ENCODE data around the gene MTMR1. TPM values are rescaled to one million over a fixed set of nuclear protein-coding genes. Genes with fewer than 3 reads are reported as not detected.

MTMR1 gene
- total RNA-seq, 2 donors from 2014 or later = 25.5 to 36.0 TPM

- H3K4me3 Mint-ChIP-seq = no peak overlapping the region
- peak; percentile 72 for ATAC-seq (replicated peaks)
- no peaks in the 10 kb centered on the region for H3K27me3 Mint-ChIP-seq
- no peaks in the 10 kb centered on the region for H3K9me3 Mint-ChIP-seq
- no peaks in the 10 kb centered on the region for H3K4me1 Mint-ChIP-seq
- no peak overlapping the region for H3K27ac Mint-ChIP-seq
- no peaks in the 10 kb centered on the region for H3K36me3 Mint-ChIP-seq (ENCODE audit: low read depth)
Measured at GRCh38 chrX:150772150-150772970, 79.2 kb downstream of the MTMR1 start.

- no peaks in the 10 kb centered on the region for H3K36me3 Mint-ChIP-seq (ENCODE audit: low read depth)
- ATAC-seq (replicated peaks) = no peak
- no peak overlapping the region for H3K4me3 Mint-ChIP-seq
- H3K9me3 Mint-ChIP-seq = no peaks in the 10 kb centered on the region
- H3K27ac Mint-ChIP-seq = no peak overlapping the region
- no peaks in the 10 kb centered on the region for H3K4me1 Mint-ChIP-seq
- no peaks in the 10 kb centered on the region for H3K27me3 Mint-ChIP-seq
Measured at GRCh38 chrX:150773117-150773516, 79.9 kb downstream of the MTMR1 start.

- Mint-ChIP-seq H3K36me3 (ENCODE audit: low read depth) (no peaks in the 10 kb centered on the region), H3K4me3 (no peak overlapping the region), H3K9me3 (no peaks in the 10 kb centered on the region), H3K4me1 (no peaks in the 10 kb centered on the region), H3K27ac (no peak overlapping the region), H3K27me3 (no peaks in the 10 kb centered on the region)
- no peak for ATAC-seq (replicated peaks)
Measured at GRCh38 chrX:150773634-150774033, 80.4 kb downstream of the MTMR1 start.

- no peaks in the 10 kb centered on the region for H3K4me1 Mint-ChIP-seq
- peak overlapping the region; percentile 36 for H3K27ac Mint-ChIP-seq
- no peaks in the 10 kb centered on the region for H3K36me3 Mint-ChIP-seq (ENCODE audit: low read depth)
- ATAC-seq (replicated peaks) = no peak
- no peak overlapping the region for H3K4me3 Mint-ChIP-seq
- no peaks in the 10 kb centered on the region for H3K9me3 Mint-ChIP-seq
- H3K27me3 Mint-ChIP-seq = no peaks in the 10 kb centered on the region
Measured at GRCh38 chrX:150774798-150775568, 81.8 kb downstream of the MTMR1 start.

- no peaks in the 10 kb centered on the region for H3K27me3 Mint-ChIP-seq
- H3K27ac Mint-ChIP-seq = no peak overlapping the region
Measured at GRCh38 chrX:150775569-150776350, 82.6 kb downstream of the MTMR1 start.

GRCh38 chrX:150777328-150777992, 84.3 kb downstream of the MTMR1 start:
- Mint-ChIP-seq H3K27me3 (no peaks in the 10 kb centered on the region), H3K27ac (no peak overlapping the region), H3K4me1 (no peaks in the 10 kb centered on the region), H3K36me3 (ENCODE audit: low read depth) (no peaks in the 10 kb centered on the region), H3K9me3 (no peaks in the 10 kb centered on the region), H3K4me3 (no peak overlapping the region)
- ATAC-seq (replicated peaks) = no peak

More at GRCh38 chrX:150775569-150776350, 82.6 kb downstream of the MTMR1 start:
- ATAC-seq (replicated peaks) = no peak
- no peaks in the 10 kb centered on the region for H3K36me3 Mint-ChIP-seq (ENCODE audit: low read depth)
- H3K4me1 Mint-ChIP-seq = no peaks in the 10 kb centered on the region
- H3K4me3 Mint-ChIP-seq = no peak overlapping the region
- no peaks in the 10 kb centered on the region for H3K9me3 Mint-ChIP-seq

- ATAC-seq (replicated peaks) = no peak
Measured at GRCh38 chrX:150779385-150779784, 86.2 kb downstream of the MTMR1 start.

GRCh38 chrX:150781677-150782076, 88.5 kb downstream of the MTMR1 start:
- no peaks in the 10 kb centered on the region for H3K36me3 Mint-ChIP-seq (ENCODE audit: low read depth)
- no peaks in the 10 kb centered on the region for H3K4me1 Mint-ChIP-seq
- H3K9me3 Mint-ChIP-seq = no peaks in the 10 kb centered on the region
- no peak overlapping the region for H3K4me3 Mint-ChIP-seq
- ATAC-seq (replicated peaks) = no peak
- H3K27ac Mint-ChIP-seq = no peak overlapping the region
- H3K27me3 Mint-ChIP-seq = no peaks in the 10 kb centered on the region

More at GRCh38 chrX:150779385-150779784, 86.2 kb downstream of the MTMR1 start:
- no peak overlapping the region for H3K4me3 Mint-ChIP-seq
- no peaks in the 10 kb centered on the region for H3K27me3 Mint-ChIP-seq
- no peaks in the 10 kb centered on the region for H3K36me3 Mint-ChIP-seq (ENCODE audit: low read depth)
- no peaks in the 10 kb centered on the region for H3K9me3 Mint-ChIP-seq
- no peak overlapping the region for H3K27ac Mint-ChIP-seq
- H3K4me1 Mint-ChIP-seq = no peaks in the 10 kb centered on the region

GRCh38 chrX:150790021-150790420, 96.8 kb downstream of the MTMR1 start:
- H3K27ac Mint-ChIP-seq = no peak overlapping the region
- no peaks in the 10 kb centered on the region for H3K4me1 Mint-ChIP-seq
- peaks cover 51% of the 10 kb centered on the region for H3K36me3 Mint-ChIP-seq (ENCODE audit: low read depth)
- peak; percentile 75 for ATAC-seq (replicated peaks)
- H3K9me3 Mint-ChIP-seq = no peaks in the 10 kb centered on the region
- H3K4me3 Mint-ChIP-seq = no peak overlapping the region
- H3K27me3 Mint-ChIP-seq = no peaks in the 10 kb centered on the region

GRCh38 chrX:150792949-150793527, 99.8 kb downstream of the MTMR1 start:
- Mint-ChIP-seq H3K9me3 (no peaks in the 10 kb centered on the region), H3K27me3 (no peaks in the 10 kb centered on the region), H3K4me1 (no peaks in the 10 kb centered on the region), H3K36me3 (ENCODE audit: low read depth) (peaks cover 56% of the 10 kb centered on the region), H3K27ac (no peak overlapping the region), H3K4me3 (no peak overlapping the region)
- no peak for ATAC-seq (replicated peaks)

- Mint-ChIP-seq H3K4me3 (no peak overlapping the region), H3K4me1 (no peaks in the 10 kb centered on the region), H3K27me3 (no peaks in the 10 kb centered on the region), H3K9me3 (no peaks in the 10 kb centered on the region), H3K36me3 (ENCODE audit: low read depth) (peaks cover 11% of the 10 kb centered on the region), H3K27ac (no peak overlapping the region)
- ATAC-seq (replicated peaks) = no peak
Measured at GRCh38 chrX:150805736-150806135, 112.5 kb downstream of the MTMR1 start.

- H3K36me3 Mint-ChIP-seq (ENCODE audit: low read depth) = peaks cover 11% of the 10 kb centered on the region
- ATAC-seq (replicated peaks) = no peak
- H3K27me3 Mint-ChIP-seq = no peaks in the 10 kb centered on the region
- no peak overlapping the region for H3K27ac Mint-ChIP-seq
- H3K4me1 Mint-ChIP-seq = no peaks in the 10 kb centered on the region
- H3K4me3 Mint-ChIP-seq = no peak overlapping the region
- no peaks in the 10 kb centered on the region for H3K9me3 Mint-ChIP-seq
Measured at GRCh38 chrX:150806827-150807226, 113.6 kb downstream of the MTMR1 start.

- H3K36me3 Mint-ChIP-seq (ENCODE audit: low read depth) = peaks cover 20% of the 10 kb centered on the region
- H3K27me3 Mint-ChIP-seq = no peaks in the 10 kb centered on the region
- H3K4me3 Mint-ChIP-seq = peak overlapping the region; percentile 12
- no peak overlapping the region for H3K27ac Mint-ChIP-seq
- H3K9me3 Mint-ChIP-seq = no peaks in the 10 kb centered on the region
- no peaks in the 10 kb centered on the region for H3K4me1 Mint-ChIP-seq
- peak; percentile 60 for ATAC-seq (replicated peaks)
Measured at GRCh38 chrX:150813922-150814321, 120.7 kb downstream of the MTMR1 start.

Measured in activated T-helper 17 cell treated with anti-CD3 and anti-CD28 coated beads, Interleukin-2, amount 50 U/mL, for 72 hours (primary cell).